GM12878 (cell line): ENCODE data around the gene TCF7. TPM values are rescaled to one million over a fixed set of nuclear protein-coding genes. Genes with fewer than 3 reads are reported as not detected.

Experiments
- ATAC-seq: fragments of 200-7000 bp; cut with Tn5 transposase; 3 replicates; pipeline ENCODE4 v1.9.1; 2020; ENCODE audit warnings: mild to moderate bottlenecking, moderate library complexity
- BruUV-seq: library from RNA; stranded (reverse); fragments of 400-500 nt; replicated peaks from 2 replicates; lab custom pipeline; 2021; lab: Mats Ljungman, UMichigan
- CTCF ChIA-PET: fragments of 300-600 bp; sonication (Branson Sonifier 250); formaldehyde crosslinking; extraction: SDS; loops from one replicate; lab custom pipeline; 2021; ENCODE audit warnings: inconsistent platforms; lab: Yijun Ruan, JAX
- POLR2A ChIA-PET: fragments of 350-600 bp; formaldehyde crosslinking; extraction: SDS; loops from one replicate; lab custom pipeline; 2021; ENCODE audit warnings: inconsistent platforms; lab: Charles Lee
- RAD21 ChIA-PET: fragments of 300-600 bp; sonication (Branson Sonifier 250); formaldehyde crosslinking; loops from one replicate; lab custom pipeline; 2023; ENCODE audit warnings: antibody characterized with exemption; ENCODE audit not compliant: unreplicated experiment; lab: Charles Lee
- SMC1A ChIA-PET: fragments of 300-600 bp; sonication (Branson Sonifier 250); formaldehyde crosslinking; loops from one replicate; lab custom pipeline; 2023; ENCODE audit not compliant: unreplicated experiment, uncharacterized antibody; lab: Charles Lee
- DNase-seq: peaks from one replicate; pipeline ENCODE4 v3.0.0-alpha.2; 2011; ENCODE audit warnings: low read depth, low spot score
- FAIRE-seq: peaks from 3 replicates; lab custom pipeline; 2011; peaks lifted over from hg19 to GRCh38; lab: Jason Lieb, UNC
- H2AFZ ChIP-seq: 2 replicates; pipeline ENCODE4 v1.6.0; 2011; ENCODE audit warnings: low read depth, low read length, control low read depth; ENCODE audit not compliant: control insufficient read depth
- H3K27ac ChIP-seq: 2 replicates; pipeline ENCODE4 v1.5.1; 2011; ENCODE audit warnings: control low read depth; ENCODE audit not compliant: control insufficient read depth, insufficient read depth
- H3K27me3 ChIP-seq, 2 experiments: replicated peaks in 1 of 2; 2 replicates each; pipeline versions ENCODE4 v1.6.0 to v1.6.1; 2011; ENCODE audit warnings: low read length in 1 of 2; ENCODE audit not compliant: control insufficient read depth in 2 of 2, insufficient read depth in 2 of 2
- H3K36me3 ChIP-seq, 2 experiments: 2 replicates each; pipeline ENCODE4 v1.5.1; 2011; ENCODE audit warnings: low read length in 1 of 2; ENCODE audit not compliant: control insufficient read depth in 2 of 2, insufficient read depth in 2 of 2
- H3K4me1 ChIP-seq: 2 replicates; pipeline ENCODE4 v1.6.1; 2011; ENCODE audit warnings: mild to moderate bottlenecking, low read length, moderate library complexity, mixed read lengths; ENCODE audit not compliant: control insufficient read depth, insufficient read depth
- H3K4me2 ChIP-seq: 2 replicates; pipeline ENCODE4 v1.6.0; 2011; ENCODE audit warnings: control low read depth; ENCODE audit not compliant: control insufficient read depth, insufficient read depth
- H3K4me3 ChIP-seq: fragments of 200-600 bp; sonication (generic); 2 replicates; pipeline ENCODE4 v1.5.1; 2016
- H3K79me2 ChIP-seq: 2 replicates; pipeline ENCODE4 v1.6.0; 2011; ENCODE audit warnings: low read length; ENCODE audit not compliant: control insufficient read depth, insufficient read depth
- H3K9ac ChIP-seq: 2 replicates; pipeline ENCODE4 v1.8.0; 2011; ENCODE audit warnings: low read length, control low read depth, mixed read lengths; ENCODE audit not compliant: control insufficient read depth, insufficient read depth
- H3K9me3 ChIP-seq: replicated peaks from 3 replicates; pipeline ENCODE4 v1.5.1; 2011; ENCODE audit warnings: mild to moderate bottlenecking, low read length; ENCODE audit not compliant: control insufficient read depth, insufficient read depth
- H4K20me1 ChIP-seq: 2 replicates; pipeline ENCODE4 v1.6.0; 2011; ENCODE audit not compliant: control insufficient read depth, insufficient read depth
- IKZF1 ChIP-seq: fragments of 450-650 bp; conservative IDR thresholded peaks from 2 replicates; pipeline ENCODE4 v1.6.1; 2017; ENCODE audit warnings: antibody characterized with exemption, mild to moderate bottlenecking
- MLLT1 ChIP-seq: fragments of 450-650 bp; IDR thresholded peaks from 2 replicates; pipeline ENCODE4 v1.6.1; 2016; ENCODE audit warnings: mild to moderate bottlenecking
- MXI1 ChIP-seq: fragments of 150-350 bp; IDR thresholded peaks from 2 replicates; pipeline ENCODE4 v1.6.1; 2011; ENCODE audit warnings: low read depth, mild to moderate bottlenecking, inconsistent platforms, low read length, improper control_type of control experiment
- POLR2AphosphoS5 ChIP-seq: IDR thresholded peaks from 2 replicates; pipeline ENCODE4 v1.6.1; 2011; ENCODE audit warnings: mild to moderate bottlenecking, low read length, inconsistent platforms
- RAD21 ChIP-seq: IDR thresholded peaks from 2 replicates; pipeline ENCODE4 v1.6.1; 2011; ENCODE audit warnings: mild to moderate bottlenecking, low read depth, low read length, moderate library complexity; ENCODE audit not compliant: insufficient read depth
- RCOR1 ChIP-seq: conservative IDR thresholded peaks from 2 replicates; pipeline ENCODE4 v1.6.1; 2012; ENCODE audit warnings: low read depth, low read length, improper control_type of control experiment
- SREBF2 ChIP-seq: IDR thresholded peaks from 2 replicates; pipeline ENCODE4 v1.6.1; 2012; ENCODE audit warnings: mild to moderate bottlenecking, low read length
- TARDBP ChIP-seq: IDR thresholded peaks from 2 replicates; pipeline ENCODE4 v1.6.1; 2016; ENCODE audit warnings: borderline replicate concordance
- TCF12 ChIP-seq: IDR thresholded peaks from 2 replicates; pipeline ENCODE4 v1.6.1; 2011; ENCODE audit warnings: low read depth, mild to moderate bottlenecking, low read length
- TCF3 ChIP-seq: IDR thresholded peaks from 2 replicates; pipeline ENCODE4 v1.6.1; 2012; ENCODE audit warnings: low read depth, mild to moderate bottlenecking, low read length, borderline replicate concordance; ENCODE audit not compliant: insufficient read depth
- WGBS: methylation state at CpG from one replicate; pipeline ENCODE4 v1.1.6; 2016; ENCODE audit warnings: low lambda C conversion rate; ENCODE audit not compliant: insufficient replicate concordance, insufficient coverage; ENCODE audit errors: missing lambda C conversion rate; 5-methylcytosine and 5-hydroxymethylcytosine counted together
- in situ Hi-C: fragments of 300-500 bp; cut with MboI; formaldehyde crosslinking; loops from 9 replicates; pipeline ENCODE4 v1.14.3; 2018; ENCODE audit warnings: mixed read lengths
- intact Hi-C: fragments of 100-400 bp; cut with micrococcal nuclease; formaldehyde crosslinking; loops from one replicate; pipeline ENCODE4 v1.14.2; 2022; ENCODE audit not compliant: unreplicated experiment
- polyA plus RNA-seq, 11 experiments: library from polyadenylated mRNA; depleted of rRNA in 4 of 11; unstranded in 6 of 11; stranded (reverse) in 5 of 11; fragments of >200 nt; fragmentation: Nextera tagmentation in 4 of 11; fragmentation: Illumina TruSeq in 1 of 11; extraction: Ambion mirVana in 4 of 11; extraction: Trizol in 1 of 11; gene quantifications; 1 replicate in 1 of 11; 2 replicates in 10 of 11; pipeline versions ENCODE4 v1.2.1 to v1.2.3, GENCODE V29; 2011 to 2016; ENCODE audit warnings: inconsistent platforms in 2 of 11, missing spikeins in 2 of 11, low read depth in 1 of 11
- total RNA-seq, 4 experiments: library from RNA; depleted of rRNA in 3 of 4; stranded (reverse); fragments of >200 nt in 3 of 4; fragmentation: Illumina TruSeq in 1 of 4; extraction: Trizol in 1 of 4; gene quantifications; 2 replicates each; pipeline versions ENCODE4 v1.2.1 to v1.2.3, GENCODE V29; 2013 to 2021
- TF ChIP-seq, protein P1 (sequence below): fragments of 450-650 bp; IDR thresholded peaks from 2 replicates; pipeline ENCODE4 v1.6.1; 2017; ENCODE audit warnings: mild to moderate bottlenecking
- TF ChIP-seq, protein P2 (sequence below): fragments of 450-650 bp; IDR thresholded peaks from 2 replicates; pipeline ENCODE4 v1.6.1; 2017; ENCODE audit warnings: borderline replicate concordance

TCF7 gene
- total and polyA plus RNA-seq, 10 of the 15 experiments (the other 5 are each of a cell fraction or from before 2014, with no cell fraction given): 10.0 to 60.2 (median 23.6) TPM

DNA sequence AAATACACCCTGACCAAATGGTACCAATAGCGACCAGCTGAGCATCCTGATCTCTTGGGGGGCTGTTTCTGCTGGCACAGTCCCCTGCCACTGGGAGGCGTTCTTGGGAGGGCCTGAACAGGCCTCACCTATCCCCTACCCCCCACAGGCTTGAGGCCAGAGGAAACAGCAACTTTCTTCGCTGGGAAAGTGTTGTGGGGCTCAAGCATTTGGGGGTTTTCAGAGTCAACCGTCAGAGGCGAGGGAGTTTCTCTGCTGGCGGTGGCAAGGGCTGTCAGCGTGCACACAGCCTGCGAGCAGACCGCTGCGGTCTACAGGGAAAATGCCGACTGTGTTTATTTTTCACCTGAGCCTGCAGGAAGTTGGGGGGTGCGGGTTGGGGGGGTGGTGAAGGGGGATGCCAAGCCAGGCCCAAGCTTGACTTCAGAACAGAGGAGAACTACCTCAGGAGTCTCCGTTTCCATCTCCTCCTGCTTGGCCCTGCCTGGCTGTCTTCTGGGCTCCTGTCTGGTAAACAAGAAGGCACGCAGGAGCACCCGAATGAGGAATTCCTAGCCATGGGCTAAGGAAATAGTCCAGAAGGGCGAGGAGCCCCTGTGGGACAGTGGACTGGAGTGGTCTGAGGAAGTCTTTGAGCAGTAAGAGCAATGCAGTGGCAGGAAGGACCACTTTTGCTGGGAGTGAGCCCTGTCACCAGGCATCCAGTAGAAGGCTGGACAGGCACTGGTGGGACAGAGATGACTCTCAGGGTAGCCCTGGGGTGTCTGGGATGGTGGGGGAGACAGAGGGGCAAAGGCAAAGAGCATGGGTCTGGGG, 18.1 kb downstream of the TCF7 start:
- CTCF ChIA-PET: interaction anchor here (1.0 to 12.1 kb wide), 12 partner anchors 9 to 93 kb away, joined by 3 to 184 read pairs (median 8); no protein-coding TSS in a partner anchor
- TF ChIP-seq TCF12: peak; percentile 88
- TF ChIP-seq MLLT1: peak; percentile 90
- no peak for TF ChIP-seq SREBF2
- TF ChIP-seq, protein P1, sequence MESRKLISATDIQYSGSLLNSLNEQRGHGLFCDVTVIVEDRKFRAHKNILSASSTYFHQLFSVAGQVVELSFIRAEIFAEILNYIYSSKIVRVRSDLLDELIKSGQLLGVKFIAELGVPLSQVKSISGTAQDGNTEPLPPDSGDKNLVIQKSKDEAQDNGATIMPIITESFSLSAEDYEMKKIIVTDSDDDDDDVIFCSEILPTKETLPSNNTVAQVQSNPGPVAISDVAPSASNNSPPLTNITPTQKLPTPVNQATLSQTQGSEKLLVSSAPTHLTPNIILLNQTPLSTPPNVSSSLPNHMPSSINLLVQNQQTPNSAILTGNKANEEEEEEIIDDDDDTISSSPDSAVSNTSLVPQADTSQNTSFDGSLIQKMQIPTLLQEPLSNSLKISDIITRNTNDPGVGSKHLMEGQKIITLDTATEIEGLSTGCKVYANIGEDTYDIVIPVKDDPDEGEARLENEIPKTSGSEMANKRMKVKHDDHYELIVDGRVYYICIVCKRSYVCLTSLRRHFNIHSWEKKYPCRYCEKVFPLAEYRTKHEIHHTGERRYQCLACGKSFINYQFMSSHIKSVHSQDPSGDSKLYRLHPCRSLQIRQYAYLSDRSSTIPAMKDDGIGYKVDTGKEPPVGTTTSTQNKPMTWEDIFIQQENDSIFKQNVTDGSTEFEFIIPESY: no peak
- TF ChIP-seq MXI1: peak; percentile 88
- 0 out of 2 replicates have a peak, but pooled peaks have one; percentile 73 for TF ChIP-seq RCOR1
- TF ChIP-seq POLR2AphosphoS5: peak; percentile 49; the same call in 1 of the 2 replicates
- peak; percentile 44; the same call in 1 of the 2 replicates for TF ChIP-seq TCF3
- TF ChIP-seq TARDBP: peak; percentile 68; the same call in 1 of the 2 replicates
- TF ChIP-seq RAD21: peak; percentile 76
- peak; percentile 87 for TF ChIP-seq IKZF1
- TF ChIP-seq, protein P2, sequence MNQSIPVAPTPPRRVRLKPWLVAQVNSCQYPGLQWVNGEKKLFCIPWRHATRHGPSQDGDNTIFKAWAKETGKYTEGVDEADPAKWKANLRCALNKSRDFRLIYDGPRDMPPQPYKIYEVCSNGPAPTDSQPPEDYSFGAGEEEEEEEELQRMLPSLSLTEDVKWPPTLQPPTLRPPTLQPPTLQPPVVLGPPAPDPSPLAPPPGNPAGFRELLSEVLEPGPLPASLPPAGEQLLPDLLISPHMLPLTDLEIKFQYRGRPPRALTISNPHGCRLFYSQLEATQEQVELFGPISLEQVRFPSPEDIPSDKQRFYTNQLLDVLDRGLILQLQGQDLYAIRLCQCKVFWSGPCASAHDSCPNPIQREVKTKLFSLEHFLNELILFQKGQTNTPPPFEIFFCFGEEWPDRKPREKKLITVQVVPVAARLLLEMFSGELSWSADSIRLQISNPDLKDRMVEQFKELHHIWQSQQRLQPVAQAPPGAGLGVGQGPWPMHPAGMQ: no peak

More for the DNA sequence above, 18.1 kb downstream of the TCF7 start:
- H3K4me1 ChIP-seq: peaks cover 71% of the 10 kb centered on the region
- peak overlapping the region; percentile 93 for H3K4me2 ChIP-seq
- no peaks in the 10 kb centered on the region for H3K27me3 ChIP-seq
- intact Hi-C loops (loop anchor here (1.0 to 2.0 kb wide), 3 partner anchors 13 to 62 kb away; partner anchors contain the start of gene TCF7), in situ Hi-C loops (no loop called here)
- peak; percentile 92 for DNase-seq
- no peaks in the 10 kb centered on the region for H4K20me1 ChIP-seq
- peak overlapping the region; percentile 49; the same call in 1 of the 2 replicates for H3K4me3 ChIP-seq
- H3K79me2 ChIP-seq: peaks cover 47% of the 10 kb centered on the region
- ATAC-seq: peak; percentile 85
- ChIA-PET SMC1A (interaction anchor here (1.0 to 2.1 kb wide), 8 partner anchors 9 to 93 kb away, joined by 3 to 22 read pairs (median 4); no protein-coding TSS in a partner anchor), RAD21 (interaction anchor here (0.6 to 12.6 kb wide), 10 partner anchors 7 to 93 kb away, joined by 3 to 128 read pairs (median 8); no protein-coding TSS in a partner anchor), POLR2A (interaction anchor here (0.9 to 19.5 kb wide), 9 partner anchors 8 to 94 kb away, joined by 3 to 291 read pairs (median 3); partner anchors contain the start of genes PPP2CA and TCF7)
- H3K36me3 ChIP-seq: peaks cover 12 to 22% of the 10 kb centered on the region in 2 experiments; a peak in 3 of 4 replicates
- no peaks in the 10 kb centered on the region for H3K9me3 ChIP-seq
- 4% methylated on average over 15 of the region's 16 CpGs for WGBS
- FAIRE-seq: peak; percentile 96
- peak overlapping the region; percentile 70 for H3K9ac ChIP-seq
- H3K27ac ChIP-seq: peak overlapping the region; percentile 98
- no peak overlapping the region for H2AFZ ChIP-seq
- BruUV-seq: no TSS peak
